ENCODE data around the gene VPS4B. TPM values are rescaled to one million over a fixed set of nuclear protein-coding genes. Genes with fewer than 3 reads are reported as not detected.

Gene VPS4B
- total RNA-seq, 6 experiments from 2014 or later = 55.5 to 69.3 (median 60.1) TPM

GRCh38 chr18:63339920-63340484 is 82.3 kb downstream of the VPS4B start:
- Mint-ChIP-seq H3K4me3 (no peak overlapping the region), H3K36me3 (ENCODE audit: low read depth) (peaks cover 42% of the 10 kb centered on the region), H3K27me3 (ENCODE audit: insufficient read depth) (no peaks in the 10 kb centered on the region), H3K4me1 (ENCODE audit: low read depth) (peaks cover 27% of the 10 kb centered on the region), H3K9me3 (no peaks in the 10 kb centered on the region), H3K27ac (no peak overlapping the region; the same call in 1 of the 2 replicates)
- peak; percentile 83 for TF ChIP-seq CTCF (IDR thresholded peaks at IDR 0.05)
- DNase-seq = peak; percentile 18

Other genes starting within 250 kb of the VPS4B start
- 1 to 10 TPM in 2 of 6 experiments, under 1 TPM in 4; 0.17 to 1.1 (median 0.95) TPM for gene BCL2, start 102.7 kb downstream of the VPS4B start, total RNA-seq (2021; fragmentation: NEBNext Ultra II Directional; extraction: Animal tissue kit (Norgen Biotek cat#: 25700))
- 10 to 100 TPM; 46.7 to 69.4 (median 57.1) TPM for gene KDSR, start 55.3 kb downstream of the VPS4B start, total RNA-seq (2021; fragmentation: NEBNext Ultra II Directional; extraction: Animal tissue kit (Norgen Biotek cat#: 25700))
- not detected for gene SERPINB5, start 54.5 kb upstream of the VPS4B start, total RNA-seq (2021; fragmentation: NEBNext Ultra II Directional; extraction: Animal tissue kit (Norgen Biotek cat#: 25700))
- not detected for gene SERPINB12, start 119.9 kb upstream of the VPS4B start, total RNA-seq (2021; fragmentation: NEBNext Ultra II Directional; extraction: Animal tissue kit (Norgen Biotek cat#: 25700))
- gene SERPINB13, start 164.9 kb upstream of the VPS4B start, total RNA-seq (2021; fragmentation: NEBNext Ultra II Directional; extraction: Animal tissue kit (Norgen Biotek cat#: 25700)) = not detected
- gene SERPINB4, start 221.8 kb upstream of the VPS4B start, total RNA-seq (2021; fragmentation: NEBNext Ultra II Directional; extraction: Animal tissue kit (Norgen Biotek cat#: 25700)) = not detected
- not detected for gene SERPINB3, start 239.4 kb upstream of the VPS4B start, total RNA-seq (2021; fragmentation: NEBNext Ultra II Directional; extraction: Animal tissue kit (Norgen Biotek cat#: 25700))

All from HFFc6 (cell line).